Measurements from ENCODE around the gene DDX60.

- TF ChIP-seq, protein P1, sequence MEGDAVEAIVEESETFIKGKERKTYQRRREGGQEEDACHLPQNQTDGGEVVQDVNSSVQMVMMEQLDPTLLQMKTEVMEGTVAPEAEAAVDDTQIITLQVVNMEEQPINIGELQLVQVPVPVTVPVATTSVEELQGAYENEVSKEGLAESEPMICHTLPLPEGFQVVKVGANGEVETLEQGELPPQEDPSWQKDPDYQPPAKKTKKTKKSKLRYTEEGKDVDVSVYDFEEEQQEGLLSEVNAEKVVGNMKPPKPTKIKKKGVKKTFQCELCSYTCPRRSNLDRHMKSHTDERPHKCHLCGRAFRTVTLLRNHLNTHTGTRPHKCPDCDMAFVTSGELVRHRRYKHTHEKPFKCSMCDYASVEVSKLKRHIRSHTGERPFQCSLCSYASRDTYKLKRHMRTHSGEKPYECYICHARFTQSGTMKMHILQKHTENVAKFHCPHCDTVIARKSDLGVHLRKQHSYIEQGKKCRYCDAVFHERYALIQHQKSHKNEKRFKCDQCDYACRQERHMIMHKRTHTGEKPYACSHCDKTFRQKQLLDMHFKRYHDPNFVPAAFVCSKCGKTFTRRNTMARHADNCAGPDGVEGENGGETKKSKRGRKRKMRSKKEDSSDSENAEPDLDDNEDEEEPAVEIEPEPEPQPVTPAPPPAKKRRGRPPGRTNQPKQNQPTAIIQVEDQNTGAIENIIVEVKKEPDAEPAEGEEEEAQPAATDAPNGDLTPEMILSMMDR (conservative IDR thresholded peaks at IDR 0.05; ENCODE audit: low read length): no peak
- no peak for TF ChIP-seq EZH2phosphoT487 (IDR thresholded peaks at IDR 0.05; ENCODE audit: borderline replicate concordance, low read depth, low read length)
Measured at GRCh38 chr4:168167714-168168284, 150.8 kb downstream of the DDX60 start.
